Measurements from ENCODE around the gene TMEM72. TPM values are rescaled to one million over a fixed set of nuclear protein-coding genes. Genes with fewer than 3 reads are reported as not detected.

The TMEM72 gene
- total RNA-seq, 1 experiment from 2014 or later = not detected

DNA sequence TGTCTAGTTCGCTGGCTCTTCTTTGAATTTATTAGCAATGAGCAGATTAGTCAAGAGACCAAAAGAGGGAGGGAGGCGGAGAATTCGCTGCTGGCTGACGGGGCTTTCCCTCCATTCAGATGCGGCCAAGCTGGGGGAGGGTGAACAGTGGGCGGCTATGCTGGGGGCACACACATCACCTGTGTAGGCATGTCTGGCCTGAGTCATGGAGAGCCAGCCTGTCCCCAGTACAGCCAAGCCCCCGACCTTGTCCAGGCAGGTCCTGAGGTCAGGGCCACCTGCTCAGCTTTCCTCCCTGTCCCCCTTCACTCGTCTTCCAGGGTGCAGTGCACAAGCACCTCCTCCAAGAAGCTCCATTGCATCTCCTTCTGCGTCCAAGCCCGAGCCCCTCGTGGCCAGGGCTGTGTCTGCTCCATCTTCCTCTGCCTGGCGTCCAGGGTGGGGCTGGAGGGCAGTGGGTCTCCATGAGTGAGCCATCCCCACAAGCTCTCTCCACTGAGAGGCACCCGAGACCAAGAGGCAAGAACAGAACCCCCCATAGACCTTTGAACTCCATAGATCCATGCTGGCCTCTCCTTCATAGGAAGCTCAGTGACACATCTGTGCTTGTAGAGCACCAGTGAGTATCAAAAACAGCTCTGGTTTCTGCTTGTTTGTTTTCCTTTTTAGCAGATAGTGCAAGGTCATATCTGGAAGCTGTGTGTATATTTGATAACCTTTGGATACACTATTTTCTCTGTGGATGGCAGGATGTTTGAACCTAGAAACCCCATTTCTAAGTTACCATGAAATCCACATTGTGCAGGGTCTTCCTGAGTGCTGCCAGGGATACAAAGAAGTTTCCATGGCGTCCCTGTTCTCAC lies 69.4 kb downstream of the TMEM72 start:
- Histone ChIP-seq H3K4me2 (peak overlapping the region; percentile 81), H3K27ac (peak overlapping the region; percentile 92), H4K20me1 (ENCODE audit: insufficient read depth) (peaks cover 9% of the 10 kb centered on the region), H3K79me2 (ENCODE audit: low read depth) (peaks cover 22% of the 10 kb centered on the region), H3K36me3 (ENCODE audit: low read depth) (no peaks in the 10 kb centered on the region), H3K9me2 (ENCODE audit: insufficient read depth) (no peaks in the 10 kb centered on the region), H3K27me3 (ENCODE audit: insufficient read depth, low read depth) (no peaks in the 10 kb centered on the region), H3K9me3 (ENCODE audit: insufficient read depth, low read depth) (no peaks in the 10 kb centered on the region), H2AFZ (0 out of 2 replicates have a peak overlapping the region, but pooled peaks have one; percentile 8), H3K4me3 (peak overlapping the region; percentile 30; the same call in 1 of the 2 replicates), H3F3A (ENCODE audit: insufficient read depth, low read depth) (peaks cover 30% of the 10 kb centered on the region; the same call in 1 of the 2 replicates), H3K4me1 (replicated peaks; ENCODE audit: insufficient read depth) (peaks cover 76% of the 10 kb centered on the region)
- ChIA-PET POLR2A (ENCODE audit: unreplicated experiment) (interaction anchor here (0.6 to 1.0 kb wide), 2 partner anchors 14 to 21 kb away, joined by 5 to 10 read pairs; no protein-coding TSS in a partner anchor), CTCF (interaction anchor here (1.4 kb wide), 1 partner anchor 21 kb away, joined by 6 read pairs; no protein-coding TSS in a partner anchor)
- BruUV-seq (replicated peaks) = no TSS peak
- TF ChIP-seq, protein P1, sequence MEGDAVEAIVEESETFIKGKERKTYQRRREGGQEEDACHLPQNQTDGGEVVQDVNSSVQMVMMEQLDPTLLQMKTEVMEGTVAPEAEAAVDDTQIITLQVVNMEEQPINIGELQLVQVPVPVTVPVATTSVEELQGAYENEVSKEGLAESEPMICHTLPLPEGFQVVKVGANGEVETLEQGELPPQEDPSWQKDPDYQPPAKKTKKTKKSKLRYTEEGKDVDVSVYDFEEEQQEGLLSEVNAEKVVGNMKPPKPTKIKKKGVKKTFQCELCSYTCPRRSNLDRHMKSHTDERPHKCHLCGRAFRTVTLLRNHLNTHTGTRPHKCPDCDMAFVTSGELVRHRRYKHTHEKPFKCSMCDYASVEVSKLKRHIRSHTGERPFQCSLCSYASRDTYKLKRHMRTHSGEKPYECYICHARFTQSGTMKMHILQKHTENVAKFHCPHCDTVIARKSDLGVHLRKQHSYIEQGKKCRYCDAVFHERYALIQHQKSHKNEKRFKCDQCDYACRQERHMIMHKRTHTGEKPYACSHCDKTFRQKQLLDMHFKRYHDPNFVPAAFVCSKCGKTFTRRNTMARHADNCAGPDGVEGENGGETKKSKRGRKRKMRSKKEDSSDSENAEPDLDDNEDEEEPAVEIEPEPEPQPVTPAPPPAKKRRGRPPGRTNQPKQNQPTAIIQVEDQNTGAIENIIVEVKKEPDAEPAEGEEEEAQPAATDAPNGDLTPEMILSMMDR (conservative IDR thresholded peaks at IDR 0.05) = no peak
- no peak for TF ChIP-seq EZH2 (IDR thresholded peaks at IDR 0.05; ENCODE audit: low read depth)
- DNase-seq = no peak
- intact Hi-C loops (cut with micrococcal nuclease; ENCODE audit: unreplicated experiment) = no loop called here

DNA sequence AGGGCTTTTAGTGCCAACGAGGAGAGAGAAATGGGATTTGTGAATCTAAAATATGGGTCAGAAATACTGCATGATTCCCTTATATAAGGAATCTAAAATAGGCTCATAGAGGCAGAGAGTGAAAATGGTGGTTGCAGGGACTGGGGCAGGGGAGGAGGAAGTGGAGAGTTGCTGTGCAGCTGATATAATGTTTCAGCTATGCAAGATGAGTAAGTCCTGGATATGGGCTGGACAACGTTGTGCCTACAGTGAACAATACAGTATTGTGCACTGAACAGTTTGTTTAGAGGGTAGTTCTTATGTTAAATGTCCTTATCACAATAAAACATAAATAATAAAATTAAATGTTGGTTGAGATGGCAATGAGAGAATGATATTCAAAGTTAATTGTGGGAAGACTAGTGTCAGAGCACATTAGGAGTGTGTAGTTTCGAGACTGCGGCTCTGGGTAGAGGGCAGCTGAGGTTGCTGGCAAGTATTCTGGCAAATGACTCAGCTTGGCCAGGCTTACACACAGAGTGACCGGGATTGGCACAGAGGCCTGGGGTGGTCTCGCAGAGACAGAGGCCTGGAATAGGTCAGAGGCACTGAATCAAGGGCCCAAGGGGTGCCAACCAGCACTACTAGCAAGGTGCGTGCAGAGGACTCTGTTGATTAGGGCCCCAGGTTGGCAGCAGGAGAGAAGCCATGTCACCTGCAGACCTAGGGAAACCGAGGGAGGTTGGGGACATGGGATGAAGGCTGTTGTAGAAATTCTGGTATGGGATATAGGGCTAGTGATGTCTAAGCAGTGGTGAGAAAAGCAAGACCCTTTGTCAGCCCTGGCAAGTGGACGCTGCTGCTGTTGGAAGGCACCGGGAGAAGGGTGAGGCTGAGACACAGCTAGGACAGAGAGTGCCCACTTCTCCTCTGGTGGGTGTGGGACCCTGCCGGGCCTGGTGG lies 70.3 kb downstream of the TMEM72 start:
- peaks cover 24% of the 10 kb centered on the region; the same call in 1 of the 2 replicates for H3F3A ChIP-seq (ENCODE audit: insufficient read depth, low read depth)
- H3K4me1 ChIP-seq (replicated peaks; ENCODE audit: insufficient read depth) = peaks cover 67% of the 10 kb centered on the region
- peak overlapping the region; percentile 74 for H2AFZ ChIP-seq
- H3K27ac ChIP-seq = peak overlapping the region; percentile 92
- POLR2A ChIA-PET (ENCODE audit: unreplicated experiment) = interaction anchor here (0.6 to 1.0 kb wide), 2 partner anchors 13 to 20 kb away, joined by 5 to 10 read pairs; no protein-coding TSS in a partner anchor
- H3K9me3 ChIP-seq (ENCODE audit: insufficient read depth, low read depth) = no peaks in the 10 kb centered on the region
- DNase-seq = peak; percentile 65 to 91
- no peak for TF ChIP-seq EZH2 (IDR thresholded peaks at IDR 0.05; ENCODE audit: low read depth)
- TF ChIP-seq, protein P1 (conservative IDR thresholded peaks at IDR 0.05) = no peak
- no peaks in the 10 kb centered on the region for H3K27me3 ChIP-seq (ENCODE audit: insufficient read depth, low read depth)
- peak overlapping the region; percentile 30; the same call in 1 of the 2 replicates for H3K4me3 ChIP-seq
- H3K9me2 ChIP-seq (ENCODE audit: insufficient read depth) = no peaks in the 10 kb centered on the region
- CTCF ChIA-PET = interaction anchor here (1.4 kb wide), 1 partner anchor 20 kb away, joined by 6 read pairs; no protein-coding TSS in a partner anchor
- no peaks in the 10 kb centered on the region for H3K36me3 ChIP-seq (ENCODE audit: low read depth)
- H4K20me1 ChIP-seq (ENCODE audit: insufficient read depth) = peaks cover 4% of the 10 kb centered on the region; the same call in 1 of the 2 replicates
- intact Hi-C loops (cut with micrococcal nuclease; ENCODE audit: unreplicated experiment) = loop anchor here (1.0 kb wide), 1 partner anchor 15 kb away; no protein-coding TSS in a partner anchor
- TSS peak; percentile 35 for BruUV-seq (replicated peaks)
- peak overlapping the region; percentile 81 for H3K4me2 ChIP-seq
- peaks cover 21% of the 10 kb centered on the region for H3K79me2 ChIP-seq (ENCODE audit: low read depth)

DNA sequence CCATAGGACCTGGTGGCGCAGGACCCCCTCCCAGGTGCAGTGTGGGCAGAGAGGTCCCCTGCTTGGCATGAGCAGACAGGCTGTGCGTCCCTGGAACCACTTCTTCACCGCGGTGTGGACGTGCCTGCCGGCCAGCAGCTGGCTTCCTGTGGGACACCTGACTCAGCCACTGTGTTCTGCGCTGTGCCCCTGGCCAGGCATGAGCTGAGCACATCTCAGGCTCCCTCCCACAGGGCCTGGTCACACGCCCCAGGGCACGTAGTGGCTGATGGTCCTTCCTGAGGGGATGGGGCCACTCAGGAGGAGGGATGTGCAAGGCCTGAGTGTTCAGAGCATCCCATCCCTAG lies 71.0 kb downstream of the TMEM72 start:
- H3K27me3 ChIP-seq (ENCODE audit: insufficient read depth, low read depth) = no peaks in the 10 kb centered on the region
- peaks cover 14% of the 10 kb centered on the region for H3K79me2 ChIP-seq (ENCODE audit: low read depth)
- H3F3A ChIP-seq (ENCODE audit: insufficient read depth, low read depth) = peaks cover 24% of the 10 kb centered on the region; the same call in 1 of the 2 replicates
- CTCF ChIA-PET = no interaction called here
- POLR2A ChIA-PET (ENCODE audit: unreplicated experiment) = no interaction called here
- peak overlapping the region; percentile 74; the same call in 1 of the 2 replicates for H2AFZ ChIP-seq
- H3K4me1 ChIP-seq (replicated peaks; ENCODE audit: insufficient read depth) = peaks cover 60% of the 10 kb centered on the region
- H3K27ac ChIP-seq = peak overlapping the region; percentile 92
- intact Hi-C loops (cut with micrococcal nuclease; ENCODE audit: unreplicated experiment) = loop anchor here (1.0 kb wide), 1 partner anchor 14 kb away; no protein-coding TSS in a partner anchor
- no peaks in the 10 kb centered on the region for H3K9me2 ChIP-seq (ENCODE audit: insufficient read depth)
- peak in 1 of 2 experiments; percentile 63 for DNase-seq
- no peaks in the 10 kb centered on the region for H3K36me3 ChIP-seq (ENCODE audit: low read depth)
- no TSS peak for BruUV-seq (replicated peaks)
- no peaks in the 10 kb centered on the region for H3K9me3 ChIP-seq (ENCODE audit: insufficient read depth, low read depth)
- TF ChIP-seq, protein P1 (conservative IDR thresholded peaks at IDR 0.05) = no peak
- TF ChIP-seq EZH2 (IDR thresholded peaks at IDR 0.05; ENCODE audit: low read depth) = no peak
- H3K4me3 ChIP-seq = no peak overlapping the region
- peak overlapping the region; percentile 81 for H3K4me2 ChIP-seq
- H4K20me1 ChIP-seq (ENCODE audit: insufficient read depth) = no peaks in the 10 kb centered on the region
